CD4-positive, alpha-beta T cell treated with Interleukin-2 at 100 ng/mL for 4 hours (primary cell): ENCODE results near the gene CHIC2.
"Not testable (repeated sequence)": the region's sequence is repeated elsewhere in the genome, so short reads cannot be mapped to it uniquely, and the experiment has no call there.

Source experiments
- DNase-seq: peaks from one replicate; pipeline ENCODE4 v3.0.0-alpha.2; 2020; ENCODE audit warnings: low spot score

Gene CHIC2

DNA sequence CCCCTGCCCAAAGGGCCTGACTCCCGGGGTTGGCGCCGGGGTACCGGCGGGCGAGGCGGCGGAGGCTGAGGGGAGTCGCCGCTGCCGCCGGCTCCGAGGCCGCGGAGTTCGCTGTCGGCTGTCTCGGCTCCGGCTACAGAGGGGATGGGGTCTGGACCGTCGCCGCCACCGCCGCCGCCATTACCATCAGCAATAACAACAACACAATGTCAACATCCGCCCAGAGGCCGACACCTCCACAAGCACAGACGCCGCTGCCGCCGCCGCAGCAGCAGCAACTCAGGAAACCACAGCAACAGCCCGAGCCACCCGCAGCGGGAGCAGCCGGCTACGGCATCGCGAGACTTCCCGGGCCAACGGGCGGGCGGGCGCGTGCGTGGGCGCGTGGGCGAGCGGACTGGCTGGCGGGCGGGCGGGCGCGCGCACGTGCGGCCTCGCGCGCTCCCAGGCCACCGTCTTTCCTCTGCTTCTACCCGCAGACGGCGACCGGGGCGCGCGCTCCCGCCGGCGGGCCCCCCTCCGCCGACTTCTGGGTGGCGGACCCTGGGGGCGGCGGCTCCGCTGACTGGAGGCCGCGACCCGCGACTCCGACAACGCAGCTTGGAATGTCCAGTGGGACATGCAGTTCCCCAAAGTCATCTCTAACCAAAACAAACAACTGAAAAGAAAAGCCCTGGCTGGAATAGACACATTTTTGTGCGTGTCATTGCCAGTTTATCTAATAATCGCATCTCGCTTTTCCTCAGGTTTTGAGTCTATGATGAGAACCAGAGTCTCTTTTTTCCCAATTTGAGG, at the start of gene CHIC2:
Gene CHIC2 (minus strand): TSS at position 289 of the 795 bp plus-strand sequence. CDS start 305 bp downstream, outside the sequence.
- peak; percentile 97 for DNase-seq

GRCh38 chr4:54113206-54113605, 48.8 kb upstream of the CHIC2 start:
- DNase-seq: not testable (repeated sequence)

- no peak for DNase-seq
Measured at GRCh38 chr4:54110019-54110416, 45.6 kb upstream of the CHIC2 start.

DNA sequence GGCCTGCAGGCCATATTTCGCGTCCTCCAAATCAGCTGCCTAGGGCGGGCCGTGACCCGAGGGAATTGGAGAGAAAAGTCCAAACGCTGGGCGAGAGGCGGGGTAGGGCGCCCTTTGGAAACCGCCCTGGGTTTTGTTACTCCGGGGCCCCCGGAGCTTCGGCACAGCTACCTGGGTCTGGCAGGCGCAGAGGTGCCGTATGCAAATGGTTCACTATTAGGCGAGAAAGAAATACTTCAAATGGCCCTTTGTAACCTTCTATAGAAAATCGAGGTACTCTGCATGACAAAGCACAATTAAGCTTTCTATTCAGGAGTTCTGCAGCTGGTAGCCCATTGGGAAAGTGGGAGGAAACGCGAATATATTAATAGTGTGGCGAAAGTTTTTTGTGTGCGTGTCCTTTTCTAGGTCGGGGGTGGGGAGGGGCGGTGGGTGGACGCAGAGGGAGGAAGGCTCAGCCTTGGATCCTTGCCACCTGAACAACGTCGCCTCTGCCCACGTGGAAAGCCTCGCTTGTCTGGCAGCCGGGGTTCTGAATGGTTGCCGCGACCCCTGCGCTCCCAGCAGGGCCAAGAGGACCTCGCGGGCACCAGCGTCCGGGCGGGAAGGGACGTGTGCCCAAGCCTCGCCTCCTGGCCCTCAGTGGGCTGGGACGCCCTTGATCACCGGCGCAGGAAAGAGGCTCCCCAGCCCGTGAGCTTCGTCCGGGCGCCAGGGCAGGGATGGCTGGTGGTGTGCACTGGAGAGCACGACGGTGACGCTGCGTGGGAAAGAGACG, 45.0 kb upstream of the CHIC2 start:
- DNase-seq: no peak

DNA sequence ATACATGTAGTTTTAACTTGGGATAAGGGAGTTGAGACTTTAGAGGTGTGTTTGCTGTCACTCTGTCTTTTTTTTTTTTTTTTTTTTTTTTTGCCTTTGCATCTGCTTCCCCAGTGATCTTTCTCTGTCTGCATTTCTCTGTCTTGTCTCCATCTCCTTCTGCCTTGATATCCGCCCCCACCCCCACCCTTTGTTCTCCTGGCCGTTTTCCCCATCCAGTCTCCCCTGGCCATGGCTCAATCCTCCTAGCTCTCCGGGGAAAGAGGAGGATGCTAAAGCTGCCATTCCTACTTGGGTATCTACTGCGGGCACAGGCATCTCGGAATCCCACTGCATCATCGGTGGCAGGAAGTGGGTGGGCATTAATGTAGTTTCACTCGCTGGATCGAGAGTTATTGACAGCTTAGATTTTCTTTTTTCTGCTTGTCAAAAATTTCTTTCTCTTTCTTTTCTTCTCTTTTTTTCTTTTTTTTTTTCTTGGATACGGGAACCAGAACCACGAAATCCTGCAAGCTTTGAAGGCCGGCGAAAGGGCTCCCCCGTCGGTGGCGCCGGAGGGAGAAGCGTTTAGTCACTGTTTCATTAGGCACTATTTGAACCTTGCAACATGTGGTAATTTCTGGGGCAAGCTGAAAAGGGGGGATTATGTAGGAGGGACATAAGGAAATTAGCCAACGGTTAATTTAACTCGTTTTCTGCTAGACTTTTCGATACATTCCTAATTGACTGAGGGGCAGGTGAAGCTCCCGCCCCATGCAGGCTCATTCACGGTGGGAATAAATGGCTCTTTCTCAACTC, 43.7 kb upstream of the CHIC2 start:
- DNase-seq: no peak

GRCh38 chr4:54104907-54105306, 40.5 kb upstream of the CHIC2 start:
- no peak for DNase-seq

GRCh38 chr4:54103190-54103574, 38.8 kb upstream of the CHIC2 start:
- no peak for DNase-seq

DNA sequence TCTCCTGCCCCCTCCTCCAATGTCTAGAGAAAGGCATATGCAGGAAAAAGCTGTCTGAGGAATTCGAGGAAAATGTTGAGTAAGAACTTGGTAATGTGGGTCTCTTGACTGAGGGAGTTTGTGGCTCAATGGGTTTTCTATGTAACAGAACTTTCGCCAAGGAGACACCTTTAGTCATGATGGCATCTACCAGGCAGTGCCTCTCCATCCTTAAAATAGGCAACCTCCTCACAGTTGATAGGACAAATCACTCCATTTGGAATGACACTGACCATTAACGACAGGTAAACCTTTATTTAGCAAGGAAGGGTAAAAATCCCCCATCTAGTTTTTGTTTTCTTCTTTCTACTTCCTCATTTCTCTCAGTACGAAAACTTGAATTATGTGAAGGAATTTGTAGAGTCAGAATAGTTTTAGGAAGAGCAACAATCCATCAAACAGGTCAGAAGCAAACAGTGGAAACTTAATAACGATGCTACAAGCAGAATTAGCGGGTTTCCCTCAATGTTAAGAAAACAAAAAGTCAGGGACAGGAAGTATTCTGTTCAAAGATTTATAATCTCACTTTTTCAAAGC, 38.2 kb upstream of the CHIC2 start:
- DNase-seq: no peak

DNA sequence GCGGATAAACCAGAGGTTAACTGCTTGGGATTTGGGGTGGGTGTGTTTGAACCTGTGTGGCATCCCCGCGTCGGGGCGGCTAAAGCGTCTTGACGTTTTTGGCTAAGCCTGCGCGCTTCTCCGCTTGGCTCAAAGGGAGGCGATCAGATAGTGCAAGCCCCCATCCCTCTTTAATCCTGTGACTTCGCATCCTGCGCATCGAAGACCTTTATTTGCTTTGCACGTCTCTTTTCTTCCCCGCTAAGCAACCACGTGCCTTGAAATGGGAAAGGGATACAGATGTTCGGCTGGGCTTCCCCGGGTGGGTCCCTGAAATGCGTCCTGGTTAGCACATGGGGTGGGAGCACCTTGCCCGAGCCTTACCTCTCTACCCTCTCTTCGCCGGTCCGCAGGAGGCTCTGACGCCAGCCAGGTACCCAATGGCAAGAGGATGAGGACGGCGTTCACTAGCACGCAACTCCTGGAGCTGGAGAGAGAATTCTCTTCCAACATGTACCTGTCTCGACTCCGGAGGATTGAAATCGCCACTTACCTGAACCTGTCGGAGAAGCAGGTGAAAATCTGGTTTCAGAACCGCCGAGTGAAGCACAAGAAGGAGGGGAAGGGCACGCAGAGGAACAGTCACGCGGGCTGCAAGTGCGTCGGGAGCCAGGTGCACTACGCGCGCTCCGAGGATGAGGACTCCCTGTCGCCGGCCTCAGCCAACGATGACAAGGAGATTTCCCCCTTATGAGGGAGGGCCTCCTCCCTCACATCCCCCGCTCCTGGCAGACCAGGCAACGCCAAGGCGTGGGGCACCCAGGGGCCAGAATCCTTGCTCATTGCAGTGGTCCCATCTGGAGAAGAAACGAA, 37.0 kb upstream of the CHIC2 start:
- DNase-seq: no peak

DNA sequence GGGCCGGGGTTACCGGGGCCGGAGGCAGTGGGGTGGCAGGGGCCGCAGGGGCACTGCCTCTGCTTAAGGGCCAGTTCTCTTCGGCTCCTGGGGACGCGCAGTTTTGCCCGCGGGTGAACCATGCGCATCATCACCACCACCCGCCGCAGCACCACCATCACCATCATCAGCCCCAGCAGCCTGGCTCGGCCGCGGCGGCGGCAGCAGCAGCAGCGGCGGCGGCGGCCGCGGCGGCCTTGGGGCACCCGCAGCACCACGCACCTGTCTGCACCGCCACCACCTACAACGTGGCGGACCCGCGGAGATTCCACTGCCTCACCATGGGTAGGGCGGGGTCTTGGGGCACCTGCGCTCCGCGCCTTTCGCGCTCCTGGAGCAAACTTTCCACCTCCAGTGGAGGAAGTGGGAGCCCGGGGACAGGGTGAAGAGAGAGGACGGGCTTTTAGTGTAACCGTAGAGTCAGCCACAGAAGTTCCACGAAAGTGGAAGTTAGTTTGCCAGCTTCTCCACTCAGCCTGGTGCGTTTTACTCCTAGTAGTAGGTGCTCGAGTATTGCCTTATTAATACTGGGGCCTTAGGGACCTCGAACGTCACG, 36.3 kb upstream of the CHIC2 start:
- no peak for DNase-seq

DNA sequence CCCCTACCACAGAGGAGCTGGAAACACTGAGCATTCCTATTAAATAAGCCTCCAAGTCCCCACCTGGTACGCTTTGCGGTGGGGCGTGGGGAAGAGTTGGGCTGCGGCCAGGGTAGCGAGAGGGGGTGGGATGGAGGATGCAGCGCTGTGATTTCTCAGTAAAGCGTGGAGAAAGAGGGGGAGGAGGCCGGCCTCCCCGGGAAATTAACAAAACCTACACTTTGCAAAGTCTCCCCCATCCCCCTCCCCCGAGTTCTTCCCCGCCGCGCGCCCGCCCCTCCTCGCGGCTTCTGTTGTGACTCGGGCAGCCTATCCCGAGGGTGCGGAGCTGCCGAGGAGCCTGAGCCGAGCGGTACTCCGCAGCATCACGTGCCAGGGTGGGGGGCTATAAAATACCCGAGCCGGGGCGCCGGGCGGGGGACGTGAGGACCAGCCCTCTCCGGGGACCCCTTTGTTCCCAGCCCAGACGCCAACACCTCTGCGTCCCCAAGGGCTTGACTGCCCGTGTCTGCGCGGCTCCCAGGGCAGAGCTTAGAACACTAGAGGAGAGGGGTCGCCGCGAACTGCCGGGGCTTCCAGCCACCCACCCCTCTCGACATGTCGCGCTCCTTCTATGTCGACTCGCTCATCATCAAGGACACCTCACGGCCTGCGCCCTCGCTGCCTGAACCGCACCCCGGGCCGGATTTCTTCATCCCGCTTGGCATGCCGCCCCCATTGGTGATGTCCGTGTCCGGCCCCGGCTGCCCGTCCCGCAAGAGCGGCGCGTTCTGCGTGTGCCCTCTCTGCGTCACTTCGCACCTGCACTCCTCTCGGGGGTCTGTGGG, 35.6 kb upstream of the CHIC2 start, which contains the start of gene GSX2:
Gene GSX2 (plus strand): TSS at position 416 of the 827 bp plus-strand sequence. CDS start 182 bp downstream, at position 598.
- no peak for DNase-seq

DNA sequence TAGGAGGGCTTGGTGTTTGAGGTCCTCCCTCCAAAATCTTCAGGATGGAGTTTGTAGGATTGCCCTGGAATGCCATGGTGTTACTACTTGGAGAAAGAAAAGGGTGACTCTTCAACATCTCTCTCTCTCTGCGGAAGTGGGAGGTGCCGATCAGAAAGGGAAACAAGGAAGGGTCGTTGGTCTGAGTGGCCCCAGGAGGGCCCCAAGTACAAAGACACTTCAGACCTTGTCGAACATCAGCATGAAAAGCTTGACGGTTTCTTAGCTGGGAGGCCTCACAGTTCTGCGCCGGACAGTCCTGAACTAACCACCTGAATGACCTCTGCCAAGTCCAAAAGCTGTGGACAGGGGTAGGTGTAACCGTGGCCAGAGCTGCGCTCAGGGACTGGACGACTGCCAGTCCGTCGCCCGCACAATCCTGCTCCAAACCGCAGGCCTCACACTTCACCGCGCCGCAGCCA, 34.9 kb upstream of the CHIC2 start:
- no peak for DNase-seq

- no peak for DNase-seq
Measured at GRCh38 chr4:54098375-54098774, 34.0 kb upstream of the CHIC2 start.

- no peak for DNase-seq
Measured at GRCh38 chr4:54097152-54097551, 32.7 kb upstream of the CHIC2 start.

DNA sequence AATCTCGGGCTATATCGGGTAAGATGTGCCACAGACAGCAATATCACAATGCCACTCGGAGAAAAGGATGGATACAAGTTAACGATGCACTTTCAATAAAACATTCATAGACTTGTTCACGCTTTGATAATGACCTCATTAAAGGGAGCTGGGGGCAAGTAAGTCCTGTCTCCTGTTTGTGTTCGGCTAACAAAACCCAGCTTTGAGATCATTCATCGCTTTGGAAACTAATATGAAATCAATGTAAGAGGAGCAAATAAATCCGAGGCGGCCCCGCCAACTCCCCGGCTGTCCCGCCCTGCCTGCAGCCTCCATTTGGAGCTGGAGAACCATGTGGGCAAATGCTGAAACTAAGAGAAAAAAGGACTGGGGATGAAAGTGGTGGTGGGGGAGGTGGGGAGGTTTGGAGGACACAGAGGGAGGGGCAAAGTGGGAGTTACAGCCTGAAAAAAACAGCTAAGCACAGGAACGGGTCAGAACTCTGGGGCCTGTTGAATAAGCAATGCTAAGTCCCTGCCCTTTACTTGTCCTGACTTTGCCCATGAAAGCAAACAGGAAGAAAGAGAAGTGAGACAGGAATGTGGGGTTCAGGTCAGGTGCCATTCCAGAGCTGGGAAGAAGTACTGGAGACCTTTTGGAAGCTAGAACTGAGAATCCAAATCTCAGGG, 32.0 kb upstream of the CHIC2 start:
- no peak for DNase-seq

DNA sequence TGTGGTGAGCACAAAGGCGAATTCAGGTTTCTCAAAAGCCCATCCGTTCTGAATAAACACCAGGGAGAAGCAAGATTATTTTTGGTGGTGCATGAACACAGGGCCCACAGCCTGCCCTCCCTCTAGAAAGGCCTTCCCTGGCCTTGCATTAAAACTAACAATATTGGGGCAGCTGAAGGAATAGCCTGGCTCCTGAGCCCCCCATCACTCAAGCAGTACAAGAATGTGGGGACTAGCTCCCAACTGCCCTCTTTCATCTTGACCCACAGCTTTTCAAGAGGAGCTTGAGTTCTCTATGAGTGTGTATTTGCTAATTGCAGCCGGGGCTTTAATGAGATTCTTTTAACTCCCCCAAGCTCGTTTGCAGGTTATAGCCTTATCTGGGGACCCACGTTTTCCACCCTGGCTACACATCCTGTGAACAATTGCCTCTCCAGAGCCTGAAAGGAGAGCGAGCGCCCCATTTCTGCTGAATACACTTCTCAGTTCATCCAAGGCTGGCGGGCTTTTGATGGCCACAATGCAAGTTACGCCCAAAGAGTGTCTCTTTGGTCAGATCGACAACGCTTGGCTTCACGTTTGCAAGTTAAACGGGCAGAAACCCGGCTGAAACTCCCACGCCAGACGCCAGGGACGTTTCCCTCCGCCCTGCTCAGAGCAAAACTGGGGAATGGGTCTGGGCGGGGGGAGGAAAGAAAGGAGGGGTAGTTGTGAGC, 30.9 kb upstream of the CHIC2 start:
- DNase-seq: no peak

DNA sequence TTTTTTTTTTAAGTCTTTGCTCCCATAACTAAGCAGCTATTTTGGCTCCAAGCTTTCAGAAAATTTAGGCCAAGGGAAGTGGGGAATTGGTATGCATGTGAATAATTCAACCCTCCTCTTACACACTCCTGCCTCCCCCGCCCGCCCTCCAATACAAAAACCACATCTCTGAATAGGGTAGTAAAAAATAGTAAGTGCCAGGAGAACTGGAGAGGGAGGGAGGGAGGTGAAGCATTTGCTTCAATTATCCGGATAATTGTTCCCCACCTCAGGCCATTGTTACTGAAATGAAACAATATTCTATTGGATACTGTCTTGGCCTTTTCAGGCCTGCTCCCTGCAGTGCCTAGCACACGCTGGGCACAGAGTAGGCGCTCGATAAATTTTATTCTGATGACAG, 30.0 kb upstream of the CHIC2 start:
- DNase-seq: no peak
